ENCODE results near the gene SLC25A2.

Gene SLC25A2

DNA sequence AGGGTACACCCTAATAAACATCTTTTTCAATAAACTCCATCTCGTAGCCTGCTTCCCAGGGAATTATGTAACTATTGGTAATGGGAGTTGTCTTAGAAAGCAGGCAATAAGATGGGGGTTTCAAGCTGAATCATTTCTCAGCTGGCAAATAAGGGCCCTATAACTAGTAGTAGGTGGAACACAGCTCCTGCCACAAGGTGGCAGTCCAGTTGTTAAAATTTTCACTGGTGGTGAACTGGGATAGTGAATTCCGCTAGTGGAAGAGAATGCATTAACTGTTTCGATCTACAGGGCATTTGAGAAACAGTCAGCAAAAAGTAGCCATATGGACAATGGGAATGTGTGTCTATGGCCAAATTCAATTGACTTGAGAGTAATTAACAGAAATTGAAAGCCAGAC, 30.9 kb downstream of the SLC25A2 start:
- Histone ChIP-seq H3K27me3 (ENCODE audit: control insufficient read depth, insufficient read depth, low read length) (no peaks in the 10 kb centered on the region), H3K36me3 (ENCODE audit: control insufficient read depth, insufficient read depth, low read length) (no peaks in the 10 kb centered on the region), H3K9me3 (ENCODE audit: control insufficient read depth, insufficient read depth, low read length) (peaks cover 8% of the 10 kb centered on the region), H3K4me1 (ENCODE audit: control insufficient read depth, insufficient read depth, low read length) (no peaks in the 10 kb centered on the region), H3K4me3 (ENCODE audit: low read depth, low read length) (no peak overlapping the region), H3K9ac (ENCODE audit: low read depth, low read length) (no peak overlapping the region)

GRCh38 chr5:141269195-141269594, 34.7 kb downstream of the SLC25A2 start:
- Histone ChIP-seq H3K4me1 (ENCODE audit: control insufficient read depth, insufficient read depth, low read length) (no peaks in the 10 kb centered on the region), H3K9me3 (ENCODE audit: control insufficient read depth, insufficient read depth, low read length) (peaks cover 9% of the 10 kb centered on the region), H3K27me3 (ENCODE audit: control insufficient read depth, insufficient read depth, low read length) (no peaks in the 10 kb centered on the region), H3K36me3 (ENCODE audit: control insufficient read depth, insufficient read depth, low read length) (no peaks in the 10 kb centered on the region), H3K9ac (ENCODE audit: low read depth, low read length) (no peak overlapping the region), H3K4me3 (ENCODE audit: low read depth, low read length) (no peak overlapping the region)

- Histone ChIP-seq H3K27me3 (ENCODE audit: control insufficient read depth, insufficient read depth, low read length) (no peaks in the 10 kb centered on the region), H3K36me3 (ENCODE audit: control insufficient read depth, insufficient read depth, low read length) (no peaks in the 10 kb centered on the region), H3K9ac (ENCODE audit: low read depth, low read length) (no peak overlapping the region), H3K4me1 (ENCODE audit: control insufficient read depth, insufficient read depth, low read length) (no peaks in the 10 kb centered on the region), H3K9me3 (ENCODE audit: control insufficient read depth, insufficient read depth, low read length) (peaks cover 37% of the 10 kb centered on the region), H3K4me3 (ENCODE audit: low read depth, low read length) (no peak overlapping the region)
Measured at GRCh38 chr5:141261238-141261546, 42.7 kb downstream of the SLC25A2 start.

DNA sequence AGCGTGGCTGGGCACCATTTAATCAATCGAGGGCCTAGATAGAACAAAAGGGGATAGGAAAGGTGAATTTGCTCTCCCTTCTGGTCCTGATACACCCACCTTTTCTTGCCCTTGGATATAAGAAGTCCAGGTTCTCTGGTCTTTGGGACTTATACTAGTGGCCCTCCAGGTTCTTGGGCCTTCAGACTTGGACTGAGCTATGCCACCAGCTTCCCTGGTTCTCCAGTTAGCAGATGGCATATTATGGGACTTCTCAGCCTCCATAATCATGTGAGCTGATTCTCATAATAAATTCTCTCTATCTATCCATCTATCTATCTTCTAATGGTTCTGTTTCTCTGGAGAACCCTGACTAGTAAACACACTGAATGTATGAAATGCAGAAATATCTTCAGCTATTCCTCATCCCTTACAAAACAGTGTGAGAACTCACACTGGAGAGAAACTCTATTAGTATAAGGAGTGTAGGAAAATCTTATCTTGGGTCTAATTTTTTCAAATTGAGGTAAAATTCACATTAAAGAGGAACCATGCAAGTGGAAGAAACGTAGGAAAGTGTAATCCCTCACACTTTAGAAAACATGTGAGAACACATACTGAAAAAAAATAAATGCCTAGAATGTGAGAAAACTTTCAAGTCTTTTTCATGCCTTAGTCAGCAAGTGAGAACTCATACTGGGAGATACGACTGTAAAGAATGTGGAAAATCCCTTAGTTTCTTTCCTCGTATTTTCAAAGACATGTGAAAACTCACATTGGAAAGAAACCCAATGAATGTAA, 43.2 kb downstream of the SLC25A2 start:
- Histone ChIP-seq H3K4me3 (ENCODE audit: low read depth, low read length) (no peak overlapping the region), H3K27me3 (ENCODE audit: control insufficient read depth, insufficient read depth, low read length) (no peaks in the 10 kb centered on the region), H3K9ac (ENCODE audit: low read depth, low read length) (no peak overlapping the region), H3K36me3 (ENCODE audit: control insufficient read depth, insufficient read depth, low read length) (no peaks in the 10 kb centered on the region), H3K4me1 (ENCODE audit: control insufficient read depth, insufficient read depth, low read length) (no peaks in the 10 kb centered on the region), H3K9me3 (ENCODE audit: control insufficient read depth, insufficient read depth, low read length) (peaks cover 37% of the 10 kb centered on the region)

DNA sequence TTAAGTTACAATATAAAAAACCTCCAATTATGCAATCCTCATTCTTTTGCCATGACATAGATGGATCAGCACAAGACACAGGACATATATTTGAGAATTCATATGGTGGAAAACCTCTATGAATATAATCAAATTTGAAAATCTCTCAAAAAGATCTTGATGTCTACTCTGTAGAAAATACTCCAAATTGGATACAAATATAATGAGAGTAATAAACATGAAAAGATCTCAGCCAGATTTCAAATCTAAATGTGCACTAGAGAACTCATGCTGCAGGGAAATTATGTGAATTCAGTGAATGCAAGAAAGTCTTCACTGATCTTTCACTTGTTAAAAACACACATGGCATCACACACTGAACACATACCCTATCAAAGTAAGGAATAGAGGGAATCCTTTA, 44.9 kb downstream of the SLC25A2 start:
- no peaks in the 10 kb centered on the region for H3K27me3 ChIP-seq (ENCODE audit: control insufficient read depth, insufficient read depth, low read length)
- no peaks in the 10 kb centered on the region for H3K36me3 ChIP-seq (ENCODE audit: control insufficient read depth, insufficient read depth, low read length)
- no peak overlapping the region for H3K4me3 ChIP-seq (ENCODE audit: low read depth, low read length)
- peaks cover 35% of the 10 kb centered on the region for H3K9me3 ChIP-seq (ENCODE audit: control insufficient read depth, insufficient read depth, low read length)
- no peak overlapping the region for H3K9ac ChIP-seq (ENCODE audit: low read depth, low read length)
- H3K4me1 ChIP-seq (ENCODE audit: control insufficient read depth, insufficient read depth, low read length) = no peaks in the 10 kb centered on the region

DNA sequence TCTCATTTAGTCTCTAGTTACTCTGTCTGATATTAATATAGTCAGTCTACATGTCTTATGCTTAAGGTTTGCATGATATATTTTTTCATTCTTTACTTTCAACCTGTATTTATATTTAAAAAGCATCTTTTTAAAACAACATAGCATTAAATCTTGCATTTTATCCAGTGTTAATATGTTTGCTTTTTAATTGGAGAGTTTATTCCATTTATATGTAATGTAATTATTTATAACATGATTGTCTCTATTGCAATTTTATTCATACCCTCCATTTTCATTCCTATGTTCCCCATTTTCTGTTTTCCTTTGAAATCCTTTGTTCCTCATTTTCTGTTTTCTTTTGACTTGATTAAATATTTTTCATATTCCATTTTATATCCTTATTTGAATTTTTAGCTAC, 45.4 kb downstream of the SLC25A2 start:
- peaks cover 33% of the 10 kb centered on the region for H3K9me3 ChIP-seq (ENCODE audit: control insufficient read depth, insufficient read depth, low read length)
- no peaks in the 10 kb centered on the region for H3K36me3 ChIP-seq (ENCODE audit: control insufficient read depth, insufficient read depth, low read length)
- H3K4me1 ChIP-seq (ENCODE audit: control insufficient read depth, insufficient read depth, low read length) = no peaks in the 10 kb centered on the region
- H3K9ac ChIP-seq (ENCODE audit: low read depth, low read length) = no peak overlapping the region
- no peak overlapping the region for H3K4me3 ChIP-seq (ENCODE audit: low read depth, low read length)
- H3K27me3 ChIP-seq (ENCODE audit: control insufficient read depth, insufficient read depth, low read length) = no peaks in the 10 kb centered on the region

Measured in iPS-15b (cell line).